ENCODE data around the gene MYO10.
"Not testable (repeated sequence)": the region's sequence is repeated elsewhere in the genome, so short reads cannot be mapped to it uniquely, and the experiment has no call there.

The MYO10 gene

GRCh38 chr5:16886793-16887345, 49.2 kb downstream of the MYO10 start:
- DNase-seq (ENCODE audit: low read depth in 3 of 3): no peak

- no peak for DNase-seq (ENCODE audit: low read depth in 3 of 3)
Measured at GRCh38 chr5:16886366-16886736, 49.7 kb downstream of the MYO10 start.

- no peak for DNase-seq (ENCODE audit: low read depth in 3 of 3)
Measured at GRCh38 chr5:16885635-16886365, 50.3 kb downstream of the MYO10 start.

GRCh38 chr5:16884595-16884994, 51.5 kb downstream of the MYO10 start:
- DNase-seq (ENCODE audit: low read depth in 3 of 3): no peak

- DNase-seq (ENCODE audit: low read depth in 3 of 3): no peak
Measured at GRCh38 chr5:16883806-16884205, 52.3 kb downstream of the MYO10 start.

- DNase-seq (ENCODE audit: low read depth in 3 of 3): no peak
Measured at GRCh38 chr5:16883176-16883575, 52.9 kb downstream of the MYO10 start.

GRCh38 chr5:16881251-16881650, 54.8 kb downstream of the MYO10 start:
- DNase-seq (ENCODE audit: low read depth in 3 of 3): no peak

GRCh38 chr5:16880547-16880946, 55.5 kb downstream of the MYO10 start:
- DNase-seq (ENCODE audit: low read depth in 3 of 3): no peak

GRCh38 chr5:16879650-16880049, 56.4 kb downstream of the MYO10 start:
- DNase-seq (ENCODE audit: low read depth in 3 of 3): no peak

- DNase-seq (ENCODE audit: low read depth in 3 of 3): no peak
Measured at GRCh38 chr5:16879191-16879590, 56.9 kb downstream of the MYO10 start.

- DNase-seq (ENCODE audit: low read depth in 3 of 3): no peak
Measured at GRCh38 chr5:16877267-16877935, 58.7 kb downstream of the MYO10 start.

GRCh38 chr5:16874424-16874823, 61.7 kb downstream of the MYO10 start:
- DNase-seq (ENCODE audit: low read depth in 3 of 3): not testable (repeated sequence)

GRCh38 chr5:16871746-16872339, 64.2 kb downstream of the MYO10 start:
- DNase-seq (ENCODE audit: low read depth in 3 of 3): no peak

GRCh38 chr5:16870878-16871277, 65.2 kb downstream of the MYO10 start:
- no peak for DNase-seq (ENCODE audit: low read depth in 3 of 3)

GRCh38 chr5:16869821-16870796, 66.0 kb downstream of the MYO10 start:
- DNase-seq (ENCODE audit: low read depth in 3 of 3): no peak

- no peak for DNase-seq (ENCODE audit: low read depth in 3 of 3)
Measured at GRCh38 chr5:16867577-16867953, 68.5 kb downstream of the MYO10 start.

- no peak for DNase-seq (ENCODE audit: low read depth in 3 of 3)
Measured at GRCh38 chr5:16866795-16867576, 69.1 kb downstream of the MYO10 start.

- no peak for DNase-seq (ENCODE audit: low read depth in 3 of 3)
Measured at GRCh38 chr5:16866273-16866672, 69.8 kb downstream of the MYO10 start.

GRCh38 chr5:16865151-16865550, 70.9 kb downstream of the MYO10 start:
- no peak for DNase-seq (ENCODE audit: low read depth in 3 of 3)

GRCh38 chr5:16864631-16865131, 71.4 kb downstream of the MYO10 start:
- DNase-seq (ENCODE audit: low read depth in 3 of 3): no peak

Data from stimulated activated CD4-positive, alpha-beta T cell treated with anti-CD3 and anti-CD28 coated beads, TNF-alpha, amount 100 ng/mL, for 48 hours (primary cell).